Chondrocyte (in vitro differentiated cells): Measurements from ENCODE around the gene INPP5A. TPM values are rescaled to one million over a fixed set of nuclear protein-coding genes. Genes with fewer than 3 reads are reported as not detected.

Source experiments
- DNase-seq: peaks from one replicate; pipeline ENCODE4 v3.0.0; 2021; ENCODE audit warnings: mixed read lengths, low spot score
- H3K27ac Mint-ChIP-seq: one replicate; pipeline ENCODE4 v1.8.0; 2021; ENCODE audit warnings: mild to moderate bottlenecking, moderate library complexity, mixed read lengths; ENCODE audit not compliant: unreplicated experiment
- H3K27me3 Mint-ChIP-seq: 2 replicates; pipeline ENCODE4 v1.8.0; 2021; ENCODE audit warnings: low read depth, mixed read lengths
- H3K36me3 Mint-ChIP-seq: 2 replicates; pipeline ENCODE4 v1.8.0; 2021; ENCODE audit warnings: low read depth, mixed read lengths
- H3K4me1 Mint-ChIP-seq: 2 replicates; pipeline ENCODE4 v1.8.0; 2021; ENCODE audit warnings: low read depth, mild to moderate bottlenecking, mixed read lengths
- H3K4me3 Mint-ChIP-seq: one replicate; pipeline ENCODE4 v1.8.0; 2021; ENCODE audit warnings: mild to moderate bottlenecking, moderate library complexity, mixed read lengths; ENCODE audit not compliant: unreplicated experiment
- H3K9me3 Mint-ChIP-seq: 2 replicates; pipeline ENCODE4 v1.8.0; 2021; ENCODE audit warnings: low read depth, mixed read lengths
- total RNA-seq: library from RNA; stranded (reverse); gene quantifications from 3 replicates; pipeline ENCODE4 v1.2.1, GENCODE V29; 2021
- TF ChIP-seq, protein P1 (sequence below): fragments of 200-600 bp; sonication (generic); IDR thresholded peaks from 2 replicates; pipeline ENCODE4 v1.5.0; 2021; ENCODE audit warnings: antibody characterized with exemption, mild to moderate bottlenecking, moderate library complexity

INPP5A gene
- total RNA-seq, 1 donor from 2014 or later = 40.6 TPM

DNA sequence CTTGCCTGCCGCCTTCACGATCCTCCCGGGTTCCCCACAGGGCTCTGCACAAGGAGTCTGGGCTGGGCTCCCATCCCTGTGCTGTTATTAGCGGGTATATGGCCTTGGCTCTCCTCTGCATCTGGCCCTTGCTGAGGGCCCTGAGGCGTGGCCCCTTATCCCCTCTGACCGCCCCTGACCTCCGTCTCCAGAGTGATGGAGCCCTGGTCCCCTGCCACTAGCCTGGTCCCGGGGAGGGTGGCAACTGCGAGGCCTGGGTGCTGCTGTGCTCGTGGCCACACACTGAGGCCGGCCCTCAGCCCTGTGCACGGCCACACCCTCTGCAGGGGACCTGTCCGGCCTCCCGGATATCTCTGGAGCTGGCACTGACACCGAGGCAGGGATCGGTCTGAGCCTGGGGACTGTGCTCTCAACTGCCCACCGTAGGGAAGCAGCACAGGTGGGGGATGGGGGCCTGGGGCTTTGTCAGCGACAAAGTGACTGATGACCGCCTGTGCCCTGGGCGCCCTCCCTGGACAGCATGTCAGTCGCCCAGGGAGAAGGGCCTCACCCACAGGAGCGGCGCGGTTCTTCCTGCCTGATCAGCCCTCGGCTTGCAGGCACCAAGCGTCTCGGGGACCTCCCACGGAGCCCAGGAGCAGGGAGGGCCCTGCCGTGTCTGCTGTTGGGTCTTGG is 176.0 kb downstream of the INPP5A start:
- Mint-ChIP-seq H3K4me3 (no peak overlapping the region), H3K4me1 (no peaks in the 10 kb centered on the region), H3K9me3 (no peaks in the 10 kb centered on the region), H3K27me3 (no peaks in the 10 kb centered on the region), H3K36me3 (peaks cover 13% of the 10 kb centered on the region), H3K27ac (no peak overlapping the region)
- DNase-seq = peak; percentile 92
- TF ChIP-seq, protein P1, sequence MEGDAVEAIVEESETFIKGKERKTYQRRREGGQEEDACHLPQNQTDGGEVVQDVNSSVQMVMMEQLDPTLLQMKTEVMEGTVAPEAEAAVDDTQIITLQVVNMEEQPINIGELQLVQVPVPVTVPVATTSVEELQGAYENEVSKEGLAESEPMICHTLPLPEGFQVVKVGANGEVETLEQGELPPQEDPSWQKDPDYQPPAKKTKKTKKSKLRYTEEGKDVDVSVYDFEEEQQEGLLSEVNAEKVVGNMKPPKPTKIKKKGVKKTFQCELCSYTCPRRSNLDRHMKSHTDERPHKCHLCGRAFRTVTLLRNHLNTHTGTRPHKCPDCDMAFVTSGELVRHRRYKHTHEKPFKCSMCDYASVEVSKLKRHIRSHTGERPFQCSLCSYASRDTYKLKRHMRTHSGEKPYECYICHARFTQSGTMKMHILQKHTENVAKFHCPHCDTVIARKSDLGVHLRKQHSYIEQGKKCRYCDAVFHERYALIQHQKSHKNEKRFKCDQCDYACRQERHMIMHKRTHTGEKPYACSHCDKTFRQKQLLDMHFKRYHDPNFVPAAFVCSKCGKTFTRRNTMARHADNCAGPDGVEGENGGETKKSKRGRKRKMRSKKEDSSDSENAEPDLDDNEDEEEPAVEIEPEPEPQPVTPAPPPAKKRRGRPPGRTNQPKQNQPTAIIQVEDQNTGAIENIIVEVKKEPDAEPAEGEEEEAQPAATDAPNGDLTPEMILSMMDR = no peak

DNA sequence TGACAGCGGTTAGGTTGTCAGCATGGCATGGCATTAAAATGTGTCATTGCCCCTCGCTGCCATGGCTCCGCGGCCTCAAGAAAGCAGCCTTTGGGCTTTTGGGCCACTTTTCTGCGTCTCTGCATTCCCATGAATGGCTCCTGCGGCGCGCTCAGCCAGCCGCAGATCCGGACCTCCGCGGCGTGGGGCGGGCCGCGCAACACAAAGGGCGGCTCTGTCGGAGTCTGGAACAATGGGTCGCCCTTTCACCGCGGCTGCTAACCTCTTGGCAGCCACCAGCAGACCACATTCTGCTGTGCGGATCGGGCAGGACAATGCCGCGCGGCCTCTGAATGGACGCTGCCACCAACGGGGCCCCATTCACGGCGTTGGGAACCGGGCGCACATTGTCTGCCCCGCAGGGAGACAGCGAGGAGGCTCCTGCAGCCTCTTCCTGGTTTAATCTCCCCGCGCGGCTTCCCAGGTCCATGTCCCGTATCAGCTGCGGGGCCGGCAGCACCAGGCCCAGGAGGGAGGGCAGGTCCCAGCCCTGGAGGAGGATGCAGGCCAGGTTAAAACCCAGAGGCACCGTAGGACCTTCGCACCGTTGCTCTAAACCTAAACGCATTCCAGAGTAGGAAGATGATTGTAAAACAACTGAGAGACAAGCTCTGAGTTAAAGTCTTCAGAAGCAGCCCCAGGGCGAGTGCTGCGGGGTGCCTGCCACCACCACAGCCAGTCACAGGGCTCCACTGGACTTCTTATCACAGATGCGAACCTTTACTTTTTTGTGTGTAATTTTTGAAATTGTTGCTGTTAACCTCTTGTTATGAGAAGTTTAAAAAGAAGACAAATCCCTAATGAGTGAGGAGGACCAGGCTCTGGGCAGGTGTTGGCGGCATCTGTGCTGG is 176.8 kb downstream of the INPP5A start:
- Mint-ChIP-seq H3K4me1 (no peaks in the 10 kb centered on the region), H3K27me3 (no peaks in the 10 kb centered on the region), H3K9me3 (no peaks in the 10 kb centered on the region), H3K4me3 (no peak overlapping the region), H3K36me3 (peaks cover 13% of the 10 kb centered on the region), H3K27ac (no peak overlapping the region)
- peak; percentile 88 for DNase-seq
- TF ChIP-seq, protein P1 = no peak

DNA sequence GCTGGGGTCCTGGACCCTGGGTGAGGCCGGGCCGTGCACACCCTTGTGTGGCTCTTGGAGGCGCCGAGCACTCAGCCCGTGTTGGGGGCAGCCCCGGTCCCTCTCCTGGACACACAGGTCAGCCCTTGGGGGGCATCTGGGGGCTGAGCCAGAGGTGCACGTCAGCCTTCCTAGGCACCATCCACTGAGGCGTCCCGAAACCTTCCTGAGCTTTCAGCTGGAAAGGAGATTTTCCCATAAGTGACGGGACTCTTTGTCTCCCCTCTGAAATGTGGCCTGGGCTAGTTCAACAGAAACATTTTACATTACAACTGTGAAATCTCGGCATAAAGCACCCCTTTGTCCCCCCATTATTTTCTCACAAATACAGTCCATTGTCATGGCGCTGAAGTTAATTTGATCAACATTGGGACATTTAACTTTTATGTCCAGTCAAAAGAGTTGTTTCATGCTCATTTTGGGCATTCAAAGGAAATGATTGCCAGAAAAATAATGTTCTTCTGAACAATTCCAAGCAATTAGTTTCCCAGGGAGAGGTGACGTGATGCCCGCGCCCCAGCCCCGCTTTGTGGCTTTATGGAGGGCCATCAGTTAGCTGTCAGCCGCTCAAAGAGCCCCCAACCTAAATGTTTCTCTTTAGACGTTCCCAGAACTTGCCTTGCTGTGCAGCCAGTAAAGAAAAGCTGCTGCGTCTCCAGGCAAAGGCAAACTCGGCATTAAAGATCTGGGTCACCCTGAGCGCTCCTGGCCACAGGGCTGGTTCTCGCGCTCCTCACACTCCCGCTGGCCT is 177.6 kb downstream of the INPP5A start:
- Mint-ChIP-seq H3K27ac (no peak overlapping the region), H3K36me3 (peaks cover 12% of the 10 kb centered on the region), H3K9me3 (no peaks in the 10 kb centered on the region), H3K4me3 (no peak overlapping the region), H3K27me3 (no peaks in the 10 kb centered on the region), H3K4me1 (no peaks in the 10 kb centered on the region)
- TF ChIP-seq, protein P1 = no peak
- DNase-seq = peak; percentile 81

DNA sequence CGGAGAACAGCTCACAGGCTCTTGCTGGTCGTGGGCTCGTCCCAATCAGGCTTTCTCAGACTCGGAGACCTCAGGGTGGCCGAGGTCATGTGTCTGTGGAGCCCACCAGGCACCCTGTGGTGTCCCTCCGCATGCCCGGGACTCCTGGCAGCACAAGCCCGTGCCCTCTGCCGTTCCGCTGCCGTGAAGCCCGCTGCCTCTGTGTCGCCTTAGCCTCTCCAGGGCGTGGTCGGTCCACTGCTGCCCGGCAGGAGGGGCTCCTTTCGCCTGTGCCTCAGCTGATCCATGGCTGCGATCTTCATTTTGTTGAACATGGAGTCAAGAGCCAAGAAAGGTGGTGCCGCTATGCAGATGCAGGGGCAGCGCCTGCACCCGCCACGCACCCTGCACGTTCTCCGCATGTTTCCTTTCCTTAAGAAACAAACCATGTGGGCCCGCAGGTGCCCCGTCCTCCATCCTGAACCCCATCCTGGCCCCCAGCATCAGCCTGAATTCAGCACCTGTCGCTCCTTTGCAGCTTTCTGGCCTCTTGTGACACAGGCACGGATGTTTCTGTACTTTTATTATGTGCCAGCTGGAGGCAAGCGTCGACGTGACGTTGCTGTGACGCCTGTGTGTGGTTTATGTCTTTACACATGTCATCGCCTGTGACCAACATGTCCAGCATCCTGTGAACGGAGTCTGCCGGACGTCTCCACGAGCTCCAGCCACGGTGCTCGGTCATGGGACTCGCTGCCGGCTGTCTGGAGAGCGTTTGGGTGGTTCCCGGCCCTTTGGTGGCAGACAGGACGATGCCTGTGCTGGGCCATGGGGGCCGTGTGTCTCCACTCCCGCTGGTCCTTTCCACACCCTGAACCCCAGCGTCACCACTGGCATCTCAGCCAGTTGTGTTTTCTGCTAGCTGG is 178.4 kb downstream of the INPP5A start:
- peaks cover 9% of the 10 kb centered on the region for H3K36me3 Mint-ChIP-seq
- no peak overlapping the region for H3K4me3 Mint-ChIP-seq
- H3K27me3 Mint-ChIP-seq = no peaks in the 10 kb centered on the region
- no peaks in the 10 kb centered on the region for H3K9me3 Mint-ChIP-seq
- H3K4me1 Mint-ChIP-seq = no peaks in the 10 kb centered on the region
- TF ChIP-seq, protein P1 = no peak
- DNase-seq = peak; percentile 89
- H3K27ac Mint-ChIP-seq = no peak overlapping the region
